ENCODE measurements around the gene HES6. TPM values are rescaled to one million over a fixed set of nuclear protein-coding genes. Genes with fewer than 3 reads are reported as not detected.

The HES6 gene
- total RNA-seq, 1 donor from 2014 or later: 8.6 TPM

GRCh38 chr2:238286987-238287736 lies 47.3 kb upstream of the HES6 start:
- peaks cover 84% of the 10 kb centered on the region for H3K4me1 ChIP-seq
- intact Hi-C loops (cut with DNase I): no loop called here
- H3K9me3 ChIP-seq: no peaks in the 10 kb centered on the region
- H3K27ac ChIP-seq: peak overlapping the region; percentile 96
- no peak for DNase-seq (ENCODE audit: extremely low spot score in 2 of 2)
- no peaks in the 10 kb centered on the region for H3K36me3 ChIP-seq
- H3K4me3 ChIP-seq: peak overlapping the region; percentile 86 to 92
- no peaks in the 10 kb centered on the region for H3K27me3 ChIP-seq
- TF ChIP-seq POLR2A (IDR thresholded peaks at IDR 0.05) (no peak), CTCF (IDR thresholded peaks at IDR 0.05) (no peak), POLR2AphosphoS5 (IDR thresholded peaks at IDR 0.05; ENCODE audit: insufficient read depth in 1 of 2, low read depth in 1 of 2) (no peak)

GRCh38 chr2:238286551-238286950 lies 46.7 kb upstream of the HES6 start:
- H3K4me1 ChIP-seq: peaks cover 90% of the 10 kb centered on the region
- TF ChIP-seq POLR2A (IDR thresholded peaks at IDR 0.05) (peak in 1 of 2 donors; percentile 9), CTCF (IDR thresholded peaks at IDR 0.05) (no peak), POLR2AphosphoS5 (IDR thresholded peaks at IDR 0.05; ENCODE audit: insufficient read depth in 1 of 2, low read depth in 1 of 2) (peak in 1 of 2 donors; percentile 26)
- peak overlapping the region; percentile 86 to 92 for H3K4me3 ChIP-seq
- intact Hi-C loops (cut with DNase I): no loop called here
- no peak for DNase-seq (ENCODE audit: extremely low spot score in 2 of 2)
- H3K27me3 ChIP-seq: no peaks in the 10 kb centered on the region
- H3K36me3 ChIP-seq: no peaks in the 10 kb centered on the region
- H3K9me3 ChIP-seq: no peaks in the 10 kb centered on the region
- H3K27ac ChIP-seq: peak overlapping the region; percentile 96

GRCh38 chr2:238286095-238286494 lies 46.3 kb upstream of the HES6 start:
- Histone ChIP-seq H3K4me1 (peaks cover 88% of the 10 kb centered on the region), H3K9me3 (no peaks in the 10 kb centered on the region), H3K4me3 (peak overlapping the region; percentile 86 to 92), H3K36me3 (no peaks in the 10 kb centered on the region), H3K27ac (peak overlapping the region; percentile 96), H3K27me3 (no peaks in the 10 kb centered on the region)
- no peak for DNase-seq (ENCODE audit: extremely low spot score in 2 of 2)
- intact Hi-C loops (cut with DNase I): no loop called here
- TF ChIP-seq POLR2AphosphoS5 (IDR thresholded peaks at IDR 0.05; ENCODE audit: insufficient read depth in 1 of 2, low read depth in 1 of 2) (no peak), POLR2A (IDR thresholded peaks at IDR 0.05) (no peak), CTCF (IDR thresholded peaks at IDR 0.05) (no peak)

GRCh38 chr2:238285653-238286082 lies 45.8 kb upstream of the HES6 start:
- intact Hi-C loops (cut with DNase I): no loop called here
- TF ChIP-seq POLR2A (IDR thresholded peaks at IDR 0.05) (no peak), CTCF (IDR thresholded peaks at IDR 0.05) (no peak), POLR2AphosphoS5 (IDR thresholded peaks at IDR 0.05; ENCODE audit: insufficient read depth in 1 of 2, low read depth in 1 of 2) (peak; percentile 45 to 87)
- peak in 1 of 2 donors; percentile 98 for DNase-seq (ENCODE audit: extremely low spot score in 2 of 2)
- Histone ChIP-seq H3K9me3 (no peaks in the 10 kb centered on the region), H3K4me3 (peak overlapping the region; percentile 86 to 92), H3K27ac (peak overlapping the region; percentile 96), H3K27me3 (no peaks in the 10 kb centered on the region), H3K36me3 (no peaks in the 10 kb centered on the region), H3K4me1 (peaks cover 88% of the 10 kb centered on the region)

Measured in vagina (tissue), 2 donors.